HEK293 (cell line): ENCODE measurements around the gene ZFC3H1.

ENCODE experiments used
- CTCF ChIA-PET: fragments of 350-600 bp; formaldehyde crosslinking; extraction: SDS; loops from one replicate; lab custom pipeline; 2021; ENCODE audit warnings: antibody characterized with exemption; lab: Yijun Ruan, JAX
- POLR2A ChIA-PET: fragments of 300-600 bp; formaldehyde crosslinking; extraction: SDS; loops from one replicate; lab custom pipeline; 2020; ENCODE audit warnings: antibody characterized with exemption, inconsistent platforms; lab: Yijun Ruan, JAX
- H3K27ac ChIP-seq: fragments of 200-500 bp; sonication (Bioruptor generic); 2 replicates; pipeline ENCODE4 v1.5.1; 2014; ENCODE audit warnings: low read depth, low read length, control low read depth, inconsistent platforms; ENCODE audit errors: extremely low read depth
- H3K36me3 ChIP-seq, 2 experiments: fragments of 200-500 bp in 1 of 2; sonication (Bioruptor generic) in 1 of 2; 1 replicate in 1 of 2; 2 replicates in 1 of 2; pipeline ENCODE4 v1.5.1; 2014 to 2017; ENCODE audit warnings: inconsistent platforms in 2 of 2, low read length in 2 of 2; ENCODE audit not compliant: control insufficient read depth in 2 of 2, insufficient read depth in 1 of 2
- H3K4me1 ChIP-seq: fragments of 200-500 bp; sonication (Bioruptor generic); 2 replicates; pipeline ENCODE4 v1.5.1; 2014; ENCODE audit warnings: mild to moderate bottlenecking, low read length, inconsistent platforms; ENCODE audit not compliant: control insufficient read depth, insufficient read depth
- H3K4me3 ChIP-seq: 2 replicates; pipeline ENCODE4 v1.5.1; 2011; ENCODE audit warnings: low read depth, mild to moderate bottlenecking, control low read depth, low read length, moderate library complexity
- H3K9me3 ChIP-seq: fragments of 200-500 bp; sonication (Bioruptor generic); 2 replicates; pipeline ENCODE4 v1.5.1; 2014; ENCODE audit warnings: low read depth, low read length, inconsistent platforms; ENCODE audit not compliant: control insufficient read depth, insufficient read depth
- KLF9 ChIP-seq: fragments of 450-650 bp; formaldehyde crosslinking; IDR thresholded peaks from 2 replicates; pipeline ENCODE4 v1.5.1; 2016; ENCODE audit warnings: missing biosample characterization, missing genetic modification characterization, low read depth
- ZBTB11 ChIP-seq: fragments of 450-650 bp; formaldehyde crosslinking; conservative IDR thresholded peaks from 2 replicates; pipeline ENCODE4 v1.5.1; 2016; ENCODE audit warnings: low read depth, missing biosample characterization, missing genetic modification characterization
- ZEB2 ChIP-seq: fragments of 450-650 bp; formaldehyde crosslinking; IDR thresholded peaks from 2 replicates; pipeline ENCODE4 v1.5.1; 2016; ENCODE audit warnings: missing biosample characterization, missing genetic modification characterization
- ZNF114 ChIP-seq: fragments of 450-650 bp; formaldehyde crosslinking; IDR thresholded peaks from 2 replicates; pipeline ENCODE4 v1.5.0; 2017; ENCODE audit warnings: missing biosample characterization, missing genetic modification characterization
- ZNF121 ChIP-seq: fragments of 450-650 bp; formaldehyde crosslinking; IDR thresholded peaks from 2 replicates; pipeline ENCODE4 v1.5.1; 2016; ENCODE audit warnings: missing biosample characterization, missing genetic modification characterization
- ZNF223 ChIP-seq: fragments of 450-650 bp; formaldehyde crosslinking; IDR thresholded peaks from 2 replicates; pipeline ENCODE4 v1.5.1; 2016; ENCODE audit warnings: missing biosample characterization, missing genetic modification characterization
- ZNF341 ChIP-seq: fragments of 450-650 bp; formaldehyde crosslinking; IDR thresholded peaks from 2 replicates; pipeline ENCODE4; 2016; ENCODE audit warnings: low read depth, missing biosample characterization, missing genetic modification characterization
- ZNF426 ChIP-seq: fragments of 450-650 bp; formaldehyde crosslinking; IDR thresholded peaks from 2 replicates; pipeline ENCODE4 v1.5.1; 2017; ENCODE audit warnings: missing biosample characterization, missing genetic modification characterization, mild to moderate bottlenecking, inconsistent platforms, moderate library complexity
- ZNF560 ChIP-seq: fragments of 450-650 bp; formaldehyde crosslinking; IDR thresholded peaks from 2 replicates; pipeline ENCODE4 v1.5.1; 2017; ENCODE audit warnings: missing biosample characterization, missing genetic modification characterization, borderline replicate concordance
- ZNF600 ChIP-seq: fragments of 450-650 bp; formaldehyde crosslinking; IDR thresholded peaks from 2 replicates; pipeline ENCODE4 v1.5.1; 2016; ENCODE audit warnings: missing biosample characterization, missing genetic modification characterization
- TF ChIP-seq, protein P1 (sequence below): fragments of 450-650 bp; formaldehyde crosslinking; IDR thresholded peaks from 2 replicates; pipeline ENCODE4 v1.5.1; 2016; ENCODE audit warnings: missing biosample characterization, missing genetic modification characterization, borderline replicate concordance
- TF ChIP-seq, protein P2 (sequence below): fragments of 450-650 bp; formaldehyde crosslinking; IDR thresholded peaks from 2 replicates; pipeline ENCODE4 v1.5.0; 2017; ENCODE audit warnings: missing biosample characterization, missing genetic modification characterization, borderline replicate concordance
- TF ChIP-seq, protein P3 (sequence below): fragments of 450-650 bp; formaldehyde crosslinking; optimal IDR thresholded peaks from 2 replicates; pipeline ENCODE3; 2016; ENCODE audit warnings: missing biosample characterization, mild to moderate bottlenecking, missing genetic modification characterization
- TF ChIP-seq, protein P4 (sequence below): fragments of 450-650 bp; formaldehyde crosslinking; IDR thresholded peaks from 2 replicates; pipeline ENCODE4 v1.5.1; 2017; ENCODE audit warnings: missing biosample characterization, missing genetic modification characterization
- TF ChIP-seq, protein P5 (sequence below): fragments of 450-650 bp; formaldehyde crosslinking; IDR thresholded peaks from 2 replicates; pipeline ENCODE4 v1.5.1; 2016; ENCODE audit warnings: missing biosample characterization, missing genetic modification characterization, low read depth

The ZFC3H1 gene

DNA sequence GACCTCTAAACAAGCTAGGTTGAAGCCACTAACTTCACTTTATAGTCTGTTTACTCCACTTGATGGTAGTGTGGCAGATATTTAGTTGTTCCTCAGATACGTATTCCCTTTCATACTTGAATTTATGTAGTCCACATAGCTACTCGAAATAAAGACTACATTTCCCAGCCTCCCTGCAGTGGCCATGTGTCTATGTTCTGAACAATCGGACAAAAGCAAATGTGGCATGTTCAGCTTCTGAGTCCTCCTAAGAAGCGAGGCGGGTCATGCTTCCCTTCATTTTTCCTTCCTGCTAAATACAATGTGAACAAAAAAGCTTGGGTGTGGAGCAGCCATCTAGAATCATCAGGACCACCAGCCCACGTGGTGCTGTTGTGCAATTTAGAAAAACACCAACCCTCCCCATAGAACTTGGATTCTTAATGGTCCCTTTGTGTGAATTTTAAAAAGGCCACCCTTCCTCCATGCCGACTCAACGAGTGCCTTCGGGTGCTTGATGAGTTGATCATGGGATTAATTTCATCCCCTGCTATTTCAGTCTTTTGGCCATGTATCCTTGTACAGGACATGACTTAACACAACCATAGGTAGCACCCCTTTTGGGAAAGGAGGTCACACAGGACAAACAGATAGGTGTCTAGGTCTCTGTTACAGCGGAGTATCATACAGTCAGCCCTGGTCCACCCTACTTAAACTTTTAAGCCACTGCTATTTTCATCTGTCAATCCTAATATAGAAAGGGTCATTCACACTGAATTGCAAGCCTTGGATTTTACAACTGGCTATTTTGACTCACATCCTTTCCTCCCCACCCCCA, 60.7 kb downstream of the ZFC3H1 start:
- no peaks in the 10 kb centered on the region for H3K9me3 ChIP-seq
- POLR2A ChIA-PET: no interaction called here

GRCh38 chr12:71601546-71601945, 62.1 kb downstream of the ZFC3H1 start:
- ChIA-PET POLR2A (no interaction called here), CTCF (interaction anchor here (0.7 kb wide), 1 partner anchor 24 kb away, joined by 3 read pairs; no protein-coding TSS in a partner anchor)
- Histone ChIP-seq H3K36me3 (peaks cover 4 to 7% of the 10 kb centered on the region in 2 experiments), H3K4me1 (no peaks in the 10 kb centered on the region), H3K27ac (no peak overlapping the region), H3K9me3 (no peaks in the 10 kb centered on the region; the same call in 1 of the 2 replicates), H3K4me3 (no peak overlapping the region)
- TF ChIP-seq, protein P1, sequence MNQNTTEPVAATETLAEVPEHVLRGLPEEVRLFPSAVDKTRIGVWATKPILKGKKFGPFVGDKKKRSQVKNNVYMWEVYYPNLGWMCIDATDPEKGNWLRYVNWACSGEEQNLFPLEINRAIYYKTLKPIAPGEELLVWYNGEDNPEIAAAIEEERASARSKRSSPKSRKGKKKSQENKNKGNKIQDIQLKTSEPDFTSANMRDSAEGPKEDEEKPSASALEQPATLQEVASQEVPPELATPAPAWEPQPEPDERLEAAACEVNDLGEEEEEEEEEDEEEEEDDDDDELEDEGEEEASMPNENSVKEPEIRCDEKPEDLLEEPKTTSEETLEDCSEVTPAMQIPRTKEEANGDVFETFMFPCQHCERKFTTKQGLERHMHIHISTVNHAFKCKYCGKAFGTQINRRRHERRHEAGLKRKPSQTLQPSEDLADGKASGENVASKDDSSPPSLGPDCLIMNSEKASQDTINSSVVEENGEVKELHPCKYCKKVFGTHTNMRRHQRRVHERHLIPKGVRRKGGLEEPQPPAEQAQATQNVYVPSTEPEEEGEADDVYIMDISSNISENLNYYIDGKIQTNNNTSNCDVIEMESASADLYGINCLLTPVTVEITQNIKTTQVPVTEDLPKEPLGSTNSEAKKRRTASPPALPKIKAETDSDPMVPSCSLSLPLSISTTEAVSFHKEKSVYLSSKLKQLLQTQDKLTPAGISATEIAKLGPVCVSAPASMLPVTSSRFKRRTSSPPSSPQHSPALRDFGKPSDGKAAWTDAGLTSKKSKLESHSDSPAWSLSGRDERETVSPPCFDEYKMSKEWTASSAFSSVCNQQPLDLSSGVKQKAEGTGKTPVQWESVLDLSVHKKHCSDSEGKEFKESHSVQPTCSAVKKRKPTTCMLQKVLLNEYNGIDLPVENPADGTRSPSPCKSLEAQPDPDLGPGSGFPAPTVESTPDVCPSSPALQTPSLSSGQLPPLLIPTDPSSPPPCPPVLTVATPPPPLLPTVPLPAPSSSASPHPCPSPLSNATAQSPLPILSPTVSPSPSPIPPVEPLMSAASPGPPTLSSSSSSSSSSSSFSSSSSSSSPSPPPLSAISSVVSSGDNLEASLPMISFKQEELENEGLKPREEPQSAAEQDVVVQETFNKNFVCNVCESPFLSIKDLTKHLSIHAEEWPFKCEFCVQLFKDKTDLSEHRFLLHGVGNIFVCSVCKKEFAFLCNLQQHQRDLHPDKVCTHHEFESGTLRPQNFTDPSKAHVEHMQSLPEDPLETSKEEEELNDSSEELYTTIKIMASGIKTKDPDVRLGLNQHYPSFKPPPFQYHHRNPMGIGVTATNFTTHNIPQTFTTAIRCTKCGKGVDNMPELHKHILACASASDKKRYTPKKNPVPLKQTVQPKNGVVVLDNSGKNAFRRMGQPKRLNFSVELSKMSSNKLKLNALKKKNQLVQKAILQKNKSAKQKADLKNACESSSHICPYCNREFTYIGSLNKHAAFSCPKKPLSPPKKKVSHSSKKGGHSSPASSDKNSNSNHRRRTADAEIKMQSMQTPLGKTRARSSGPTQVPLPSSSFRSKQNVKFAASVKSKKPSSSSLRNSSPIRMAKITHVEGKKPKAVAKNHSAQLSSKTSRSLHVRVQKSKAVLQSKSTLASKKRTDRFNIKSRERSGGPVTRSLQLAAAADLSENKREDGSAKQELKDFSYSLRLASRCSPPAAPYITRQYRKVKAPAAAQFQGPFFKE (tag by site-specific recombination): no peak
- TF ChIP-seq, protein P2, sequence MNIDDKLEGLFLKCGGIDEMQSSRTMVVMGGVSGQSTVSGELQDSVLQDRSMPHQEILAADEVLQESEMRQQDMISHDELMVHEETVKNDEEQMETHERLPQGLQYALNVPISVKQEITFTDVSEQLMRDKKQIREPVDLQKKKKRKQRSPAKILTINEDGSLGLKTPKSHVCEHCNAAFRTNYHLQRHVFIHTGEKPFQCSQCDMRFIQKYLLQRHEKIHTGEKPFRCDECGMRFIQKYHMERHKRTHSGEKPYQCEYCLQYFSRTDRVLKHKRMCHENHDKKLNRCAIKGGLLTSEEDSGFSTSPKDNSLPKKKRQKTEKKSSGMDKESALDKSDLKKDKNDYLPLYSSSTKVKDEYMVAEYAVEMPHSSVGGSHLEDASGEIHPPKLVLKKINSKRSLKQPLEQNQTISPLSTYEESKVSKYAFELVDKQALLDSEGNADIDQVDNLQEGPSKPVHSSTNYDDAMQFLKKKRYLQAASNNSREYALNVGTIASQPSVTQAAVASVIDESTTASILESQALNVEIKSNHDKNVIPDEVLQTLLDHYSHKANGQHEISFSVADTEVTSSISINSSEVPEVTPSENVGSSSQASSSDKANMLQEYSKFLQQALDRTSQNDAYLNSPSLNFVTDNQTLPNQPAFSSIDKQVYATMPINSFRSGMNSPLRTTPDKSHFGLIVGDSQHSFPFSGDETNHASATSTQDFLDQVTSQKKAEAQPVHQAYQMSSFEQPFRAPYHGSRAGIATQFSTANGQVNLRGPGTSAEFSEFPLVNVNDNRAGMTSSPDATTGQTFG (tag by site-specific recombination): no peak
- TF ChIP-seq ZEB2 (tag by site-specific recombination) (no peak), ZNF121 (tag by site-specific recombination) (no peak), ZBTB11 (tag by site-specific recombination) (no peak), ZNF600 (tag by site-specific recombination) (no peak), KLF9 (tag by site-specific recombination) (no peak), ZNF114 (tag by site-specific recombination) (no peak), ZNF560 (tag by site-specific recombination) (no peak), ZNF341 (tag by site-specific recombination) (no peak), ZNF426 (tag by site-specific recombination) (no peak), ZNF223 (tag by site-specific recombination) (no peak)
- TF ChIP-seq, protein P3, sequence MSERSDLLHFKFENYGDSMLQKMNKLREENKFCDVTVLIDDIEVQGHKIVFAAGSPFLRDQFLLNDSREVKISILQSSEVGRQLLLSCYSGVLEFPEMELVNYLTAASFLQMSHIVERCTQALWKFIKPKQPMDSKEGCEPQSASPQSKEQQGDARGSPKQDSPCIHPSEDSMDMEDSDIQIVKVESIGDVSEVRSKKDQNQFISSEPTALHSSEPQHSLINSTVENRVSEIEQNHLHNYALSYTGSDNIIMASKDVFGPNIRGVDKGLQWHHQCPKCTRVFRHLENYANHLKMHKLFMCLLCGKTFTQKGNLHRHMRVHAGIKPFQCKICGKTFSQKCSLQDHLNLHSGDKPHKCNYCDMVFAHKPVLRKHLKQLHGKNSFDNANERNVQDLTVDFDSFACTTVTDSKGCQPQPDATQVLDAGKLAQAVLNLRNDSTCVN (tag by site-specific recombination): no peak
- TF ChIP-seq, protein P4, sequence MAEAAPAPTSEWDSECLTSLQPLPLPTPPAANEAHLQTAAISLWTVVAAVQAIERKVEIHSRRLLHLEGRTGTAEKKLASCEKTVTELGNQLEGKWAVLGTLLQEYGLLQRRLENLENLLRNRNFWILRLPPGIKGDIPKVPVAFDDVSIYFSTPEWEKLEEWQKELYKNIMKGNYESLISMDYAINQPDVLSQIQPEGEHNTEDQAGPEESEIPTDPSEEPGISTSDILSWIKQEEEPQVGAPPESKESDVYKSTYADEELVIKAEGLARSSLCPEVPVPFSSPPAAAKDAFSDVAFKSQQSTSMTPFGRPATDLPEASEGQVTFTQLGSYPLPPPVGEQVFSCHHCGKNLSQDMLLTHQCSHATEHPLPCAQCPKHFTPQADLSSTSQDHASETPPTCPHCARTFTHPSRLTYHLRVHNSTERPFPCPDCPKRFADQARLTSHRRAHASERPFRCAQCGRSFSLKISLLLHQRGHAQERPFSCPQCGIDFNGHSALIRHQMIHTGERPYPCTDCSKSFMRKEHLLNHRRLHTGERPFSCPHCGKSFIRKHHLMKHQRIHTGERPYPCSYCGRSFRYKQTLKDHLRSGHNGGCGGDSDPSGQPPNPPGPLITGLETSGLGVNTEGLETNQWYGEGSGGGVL (tag by site-specific recombination): no peak

More for the DNA sequence above, 60.7 kb downstream of the ZFC3H1 start:
- Histone ChIP-seq H3K27ac (no peak overlapping the region), H3K4me3 (no peak overlapping the region), H3K4me1 (no peaks in the 10 kb centered on the region), H3K36me3 (peaks cover 16 to 18% of the 10 kb centered on the region in 2 experiments)
- CTCF ChIA-PET: interaction anchor here (0.6 to 0.9 kb wide), 2 partner anchors 188 to 210 kb away, joined by 3 to 5 read pairs; no protein-coding TSS in a partner anchor
- TF ChIP-seq, protein P5, sequence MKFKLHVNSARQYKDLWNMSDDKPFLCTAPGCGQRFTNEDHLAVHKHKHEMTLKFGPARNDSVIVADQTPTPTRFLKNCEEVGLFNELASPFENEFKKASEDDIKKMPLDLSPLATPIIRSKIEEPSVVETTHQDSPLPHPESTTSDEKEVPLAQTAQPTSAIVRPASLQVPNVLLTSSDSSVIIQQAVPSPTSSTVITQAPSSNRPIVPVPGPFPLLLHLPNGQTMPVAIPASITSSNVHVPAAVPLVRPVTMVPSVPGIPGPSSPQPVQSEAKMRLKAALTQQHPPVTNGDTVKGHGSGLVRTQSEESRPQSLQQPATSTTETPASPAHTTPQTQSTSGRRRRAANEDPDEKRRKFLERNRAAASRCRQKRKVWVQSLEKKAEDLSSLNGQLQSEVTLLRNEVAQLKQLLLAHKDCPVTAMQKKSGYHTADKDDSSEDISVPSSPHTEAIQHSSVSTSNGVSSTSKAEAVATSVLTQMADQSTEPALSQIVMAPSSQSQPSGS: no peak
